Astrocyte of the spinal cord (primary cell): Measurements from ENCODE around the gene BAG2.

ENCODE experiments used
- DNase-seq: peaks from one replicate; pipeline ENCODE4 v3.0.0; 2011; ENCODE audit warnings: low read depth, low spot score
- H3K4me3 ChIP-seq: 2 replicates; pipeline ENCODE4 v1.5.1; 2011; ENCODE audit warnings: low read depth, mild to moderate bottlenecking, low read length, moderate library complexity
- CTCF ChIP-seq: IDR thresholded peaks from 2 replicates; pipeline ENCODE4 v1.5.1; 2012; ENCODE audit warnings: low read depth, mild to moderate bottlenecking, low read length, inconsistent platforms
- in situ Hi-C: cut with HindIII; loops from 2 replicates; pipeline ENCODE4 v1.10.0; 2017; ENCODE audit warnings: low sequenced_read_pairs

The BAG2 gene

GRCh38 chr6:57222743-57223077 is 50.6 kb downstream of the BAG2 start:
- DNase-seq = no peak
- in situ Hi-C loops = no loop called here
- peak overlapping the region; percentile 91 for H3K4me3 ChIP-seq
- TF ChIP-seq CTCF = no peak

- in situ Hi-C loops = no loop called here
- no peak overlapping the region for H3K4me3 ChIP-seq
- no peak for DNase-seq
- no peak for TF ChIP-seq CTCF
Observed at GRCh38 chr6:57224769-57225515, 52.8 kb downstream of the BAG2 start.

- in situ Hi-C loops = no loop called here
- no peak overlapping the region for H3K4me3 ChIP-seq
- TF ChIP-seq CTCF = no peak
- no peak for DNase-seq
Observed at GRCh38 chr6:57226221-57226620, 54.1 kb downstream of the BAG2 start.
